Measurements from ENCODE around the gene EEPD1. TPM values are rescaled to one million over a fixed set of nuclear protein-coding genes. Genes with fewer than 3 reads are reported as not detected.
A peak's percentile ranks its signal among the peaks of the same experiment; 100 is the strongest.

The EEPD1 gene
- total RNA-seq, 1 experiment from 2014 or later, result 7.8 TPM

GRCh38 chr7:36151921-36152755, 916 bp upstream of the EEPD1 start:
- Mint-ChIP-seq H3K27ac (peak overlapping the region; percentile 93), H3K9me3 (peaks cover 15% of the 10 kb centered on the region), H3K27me3 (ENCODE audit: low read depth) (peaks cover 35% of the 10 kb centered on the region), H3K36me3 (peaks cover 11% of the 10 kb centered on the region), H3K4me3 (peak overlapping the region; percentile 71), H3K4me1 (peaks cover 43% of the 10 kb centered on the region)
- CTCF ChIA-PET, result interaction anchor here (0.5 to 1.2 kb wide), 3 partner anchors 131 to 752 kb away, joined by 3 to 4 read pairs (median 4); no protein-coding TSS in a partner anchor
- TF ChIP-seq FOXK1 (CRISPR knock-in tag; IDR thresholded peaks at IDR 0.05) (0 out of 2 replicates have a peak, but pooled peaks have one; percentile 22), USF1 (CRISPR knock-in tag; IDR thresholded peaks at IDR 0.05) (no peak)
- no peak for ATAC-seq
- POLR2A ChIA-PET, result interaction anchor here (0.6 kb wide), 2 partner anchors 32 to 198 kb away, joined by 3 to 4 read pairs; no protein-coding TSS in a partner anchor
- DNase-seq (ENCODE audit: low spot score), result no peak

- Mint-ChIP-seq H3K4me3 (peak overlapping the region; percentile 76), H3K9me3 (peaks cover 2% of the 10 kb centered on the region), H3K27me3 (ENCODE audit: low read depth) (peaks cover 50% of the 10 kb centered on the region), H3K27ac (no peak overlapping the region), H3K4me1 (peaks cover 48% of the 10 kb centered on the region), H3K36me3 (peaks cover 5% of the 10 kb centered on the region; the same call in 1 of the 2 replicates)
- TF ChIP-seq NR2C2 (CRISPR knock-in tag; IDR thresholded peaks at IDR 0.05) (no peak), JUN (CRISPR knock-in tag; IDR thresholded peaks at IDR 0.05) (no peak), IRF1 (CRISPR knock-in tag; IDR thresholded peaks at IDR 0.05) (no peak), ZNF138 (CRISPR knock-in tag; conservative IDR thresholded peaks at IDR 0.05) (no peak), ZNF219 (CRISPR knock-in tag; IDR thresholded peaks at IDR 0.05; ENCODE audit: borderline replicate concordance) (0 out of 2 replicates have a peak, but pooled peaks have one; percentile 37), ERG (CRISPR knock-in tag; IDR thresholded peaks at IDR 0.05) (no peak), ARID4B (CRISPR knock-in tag; IDR thresholded peaks at IDR 0.05; ENCODE audit: borderline replicate concordance) (0 out of 2 replicates have a peak, but pooled peaks have one; percentile 31), ZNF396 (CRISPR knock-in tag; IDR thresholded peaks at IDR 0.05; ENCODE audit: borderline replicate concordance) (no peak), MAX (CRISPR knock-in tag; IDR thresholded peaks at IDR 0.05) (0 out of 2 replicates have a peak, but pooled peaks have one; percentile 17), ZNF281 (CRISPR knock-in tag; IDR thresholded peaks at IDR 0.05) (0 out of 2 replicates have a peak, but pooled peaks have one; percentile 22), ATF2 (CRISPR knock-in tag; IDR thresholded peaks at IDR 0.05; ENCODE audit: borderline replicate concordance, low read depth) (no peak), ZNF423 (CRISPR knock-in tag; IDR thresholded peaks at IDR 0.05) (peak; percentile 38; the same call in 1 of the 2 replicates)
- ATAC-seq, result no peak
- DNase-seq (ENCODE audit: low spot score), result no peak
- POLR2A ChIA-PET, result no interaction called here
- CTCF ChIA-PET, result interaction anchor here (1.1 kb wide), 2 partner anchors 132 to 138 kb away, joined by 3 read pairs; no protein-coding TSS in a partner anchor
These were observed 580 bp downstream of the EEPD1 start for GRCh38 chr7:36153571-36154097.
